Suppressor macrophage (primary cell): Measurements from ENCODE around the gene HSPB7.
"Not testable (repeated sequence)": the region's sequence is repeated elsewhere in the genome, so short reads cannot be mapped to it uniquely, and the experiment has no call there.

Experiments used
- DNase-seq, 4 experiments: peaks; one replicate each; pipeline ENCODE4 v3.0.0-alpha.2; 2020 to 2022

The HSPB7 gene

DNA sequence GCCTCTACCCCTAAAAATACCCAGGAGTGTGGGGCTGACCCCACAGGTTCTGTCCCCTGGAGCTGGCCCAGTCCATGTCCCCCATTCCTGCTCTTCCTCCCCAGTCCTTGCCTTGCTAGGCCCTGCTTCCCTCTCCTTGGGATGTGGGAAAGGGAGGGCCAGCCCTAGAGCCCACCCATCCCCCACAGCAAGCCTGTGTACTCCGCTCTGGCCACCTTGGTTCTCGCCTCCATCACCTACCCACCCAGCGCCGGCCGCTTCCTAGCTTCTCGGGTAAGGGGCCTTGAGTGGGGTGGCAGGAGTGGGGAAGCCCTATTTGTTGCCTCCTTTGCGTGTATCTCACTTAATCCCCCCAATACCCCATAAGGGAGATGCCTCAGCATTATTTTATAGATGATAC is 32.5 kb upstream of the HSPB7 start:
- DNase-seq: no peak

DNA sequence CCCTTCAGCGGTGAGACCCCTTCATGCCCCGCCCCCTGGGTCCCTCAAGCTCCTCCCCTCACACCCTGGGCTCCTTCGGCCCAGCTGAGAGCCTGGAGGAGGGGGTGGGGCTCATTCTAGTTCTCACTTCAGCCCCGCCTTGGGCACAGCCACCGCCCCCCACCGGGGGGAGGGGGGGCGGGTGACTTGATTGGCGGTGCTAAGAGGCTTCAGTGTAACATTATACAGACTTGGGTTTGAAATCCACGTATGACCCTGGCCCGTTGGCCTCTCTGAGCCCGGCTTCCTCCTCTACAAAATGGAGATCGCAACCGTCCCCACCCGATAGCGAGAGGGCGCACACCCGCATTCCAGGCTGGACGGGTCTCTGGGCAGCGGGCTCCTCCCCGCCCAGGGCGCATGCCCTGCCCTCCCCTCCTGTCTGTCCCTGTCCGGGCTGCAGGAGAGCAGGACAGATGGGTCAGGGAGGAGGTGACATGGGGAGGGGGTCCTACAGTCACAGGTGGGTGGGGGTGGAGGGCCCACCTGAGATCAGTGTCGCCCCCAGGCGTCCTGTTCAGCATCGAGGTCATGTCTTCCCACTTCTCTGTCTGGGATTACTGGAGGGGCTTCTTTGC is 30.8 kb upstream of the HSPB7 start:
- peak in 2 of 4 experiments; percentile 14 to 34 for DNase-seq

DNA sequence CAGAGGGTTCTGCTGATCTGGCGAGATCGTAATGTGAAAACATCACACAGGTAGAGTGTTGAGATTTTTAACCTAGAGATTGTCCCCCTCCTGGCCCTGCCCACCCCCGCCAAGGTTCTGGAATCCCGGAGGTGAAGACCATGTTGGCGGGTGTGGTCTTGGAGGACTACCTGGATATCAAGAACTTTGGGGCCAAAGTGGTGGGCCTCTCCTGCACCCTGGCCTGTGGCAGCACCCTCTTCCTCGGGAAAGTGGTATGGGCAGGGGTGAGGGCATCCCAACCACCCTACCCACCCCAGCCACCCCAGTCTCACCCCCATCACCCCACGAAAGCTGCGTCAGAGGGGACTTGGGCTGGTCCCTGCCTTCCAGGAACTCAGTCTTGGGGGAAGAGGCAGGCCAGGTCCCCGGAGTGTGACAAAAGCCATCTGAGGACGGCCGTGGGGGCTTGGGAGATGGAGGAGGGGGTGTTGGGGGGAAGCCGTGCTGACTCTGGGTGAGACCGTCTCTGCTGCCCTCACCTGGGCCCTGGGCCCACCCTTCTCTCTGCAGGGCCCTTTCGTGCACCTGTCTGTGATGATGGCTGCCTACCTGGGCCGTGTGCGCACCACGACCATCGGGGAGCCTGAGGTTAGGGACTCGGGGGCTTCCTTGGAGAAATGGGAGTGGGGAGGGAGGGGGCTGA is 30.1 kb upstream of the HSPB7 start:
- no peak for DNase-seq

DNA sequence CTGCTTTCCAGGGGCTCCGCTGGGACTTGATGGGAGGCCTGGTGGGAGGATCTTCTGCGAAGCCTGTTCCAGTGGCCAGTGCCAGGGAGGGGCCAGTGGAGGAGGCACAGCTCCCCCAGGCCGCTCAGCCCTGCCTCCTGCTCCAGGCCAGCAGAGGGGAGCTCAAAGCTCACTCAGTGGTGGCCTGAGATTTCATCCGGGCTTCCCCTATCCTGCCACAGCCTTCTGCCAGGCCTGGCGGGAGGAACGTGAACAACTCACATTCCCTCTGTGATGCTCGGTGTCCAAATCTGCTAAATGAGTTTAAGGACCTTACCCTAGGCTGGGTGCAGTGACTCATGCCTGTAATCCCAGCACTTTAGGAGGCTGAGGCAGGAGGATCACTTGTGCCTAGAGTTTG is 29.0 kb upstream of the HSPB7 start:
- DNase-seq: no peak

DNA sequence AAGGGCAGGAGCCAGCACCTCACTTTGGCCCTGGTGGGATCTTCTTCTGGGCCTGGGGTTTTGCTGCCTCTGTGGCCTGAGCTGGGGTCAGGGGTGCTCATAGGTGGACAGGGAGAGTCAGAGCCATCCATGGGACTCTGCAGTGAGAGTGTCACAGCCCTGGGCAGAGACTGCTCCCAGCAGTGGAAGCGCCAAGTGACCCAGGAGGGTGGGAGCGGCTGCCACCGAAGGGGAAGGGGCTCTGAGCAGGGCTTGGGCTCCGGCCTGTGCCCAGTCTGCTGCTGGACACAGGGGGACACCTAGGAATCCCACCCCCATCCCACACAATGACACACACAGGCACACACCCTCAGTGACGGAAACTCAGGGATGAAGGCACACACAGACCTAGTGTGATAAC is 26.1 kb upstream of the HSPB7 start:
- no peak for DNase-seq

DNA sequence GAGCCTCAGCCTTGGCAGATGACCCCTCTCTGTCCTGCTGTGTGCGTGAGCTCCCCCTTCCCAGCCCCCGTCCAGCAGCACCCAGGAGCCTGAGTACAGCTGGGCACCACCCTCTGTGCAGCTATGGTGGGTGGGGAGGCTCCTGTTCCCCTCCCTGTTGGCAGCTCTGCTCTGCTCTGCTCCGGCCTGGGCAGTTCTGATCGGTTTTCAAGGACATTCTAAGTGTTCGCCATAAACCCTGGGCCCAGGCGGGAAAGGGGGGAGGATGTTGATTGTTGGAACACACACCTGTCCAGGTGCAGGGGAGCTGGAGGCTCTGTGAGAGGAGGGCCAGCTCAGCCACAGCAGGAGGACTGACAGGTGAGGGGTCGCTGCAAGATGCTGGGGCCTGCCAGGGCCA is 25.7 kb upstream of the HSPB7 start, which contains the start of gene CLCNKB:
CLCNKB (plus strand) TSS at position 262 of the 400 bp plus-strand sequence. CDS start 711 bp downstream, outside the sequence.
- DNase-seq: no peak

DNA sequence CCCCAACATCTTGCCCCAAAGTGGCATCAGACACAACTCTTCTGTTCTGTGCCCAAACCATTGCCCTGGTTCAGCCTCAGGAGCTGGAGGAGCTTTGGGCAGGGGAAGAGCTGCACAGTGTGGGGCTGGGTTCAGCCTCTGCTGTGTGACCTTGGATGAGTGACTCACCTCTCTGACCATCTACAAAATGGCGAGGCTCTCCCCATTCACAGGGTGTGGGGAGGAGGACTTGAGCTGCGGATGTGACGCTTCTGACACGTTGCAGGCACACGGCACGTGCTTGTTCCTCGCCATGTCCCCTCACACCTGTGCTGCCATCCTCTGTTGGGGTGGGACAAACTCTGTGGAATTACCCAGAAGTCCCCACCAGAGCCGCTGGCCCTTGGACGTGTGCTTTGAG is 24.8 kb upstream of the HSPB7 start:
- not testable (repeated sequence) for DNase-seq

DNA sequence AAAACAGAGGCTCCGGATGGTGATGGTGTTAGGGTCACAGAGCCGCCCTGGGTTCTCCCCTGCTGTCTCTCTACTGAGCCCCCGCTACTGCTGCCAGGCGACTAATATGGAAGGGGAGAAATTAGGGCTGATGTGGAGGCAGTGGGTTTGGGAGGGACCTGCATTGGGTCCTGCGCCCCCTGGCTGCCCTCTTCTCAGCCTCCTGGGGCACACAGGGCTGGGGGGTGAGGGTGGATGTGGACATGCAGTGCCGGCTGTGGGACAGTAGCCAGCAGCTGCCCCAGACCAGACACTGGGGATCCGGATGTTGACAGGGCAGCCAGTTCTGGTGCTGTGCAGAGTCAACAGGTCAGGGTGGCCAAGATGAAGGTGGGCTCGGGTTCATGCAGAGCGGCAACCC is 24.3 kb upstream of the HSPB7 start:
- no peak for DNase-seq

DNA sequence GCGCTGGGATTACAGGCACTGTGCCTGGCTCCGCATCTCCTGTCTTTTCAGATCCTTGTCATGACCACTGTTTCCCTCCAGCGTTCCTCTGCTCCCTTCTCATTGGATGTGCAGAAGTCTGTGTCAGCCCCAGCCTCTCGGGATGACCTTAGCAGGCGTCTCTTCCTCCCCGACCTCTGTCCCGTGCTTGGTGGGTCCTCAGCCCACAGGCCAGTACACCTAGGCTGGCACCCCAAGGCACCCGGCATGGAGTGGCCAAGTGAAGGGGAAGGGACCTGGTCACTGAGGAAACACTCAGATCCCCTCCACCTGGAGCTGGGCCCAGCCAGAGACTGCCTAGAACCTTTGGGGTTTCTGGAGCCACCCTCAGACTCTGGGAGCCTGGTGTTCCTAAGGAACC is 23.4 kb upstream of the HSPB7 start:
- DNase-seq: no peak

DNA sequence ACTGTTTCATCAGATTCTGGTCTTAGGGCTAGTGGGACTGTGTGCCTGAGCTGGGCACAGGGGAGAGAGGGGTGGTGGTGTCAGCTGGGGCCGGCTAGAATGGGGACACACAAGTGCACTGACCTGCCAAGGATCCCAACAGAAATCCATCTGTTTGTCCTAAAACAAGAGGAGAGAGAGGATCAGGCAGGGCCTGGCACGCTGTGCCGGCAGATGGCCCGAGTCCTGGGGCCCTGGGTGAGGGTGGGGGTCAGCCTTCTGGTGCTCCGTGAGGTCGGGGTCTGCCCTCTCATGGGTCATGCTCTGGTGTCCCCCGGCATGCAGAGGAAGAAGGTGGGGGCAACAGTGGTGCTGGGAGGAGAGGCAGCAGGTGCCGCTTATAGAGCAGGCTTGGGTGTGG is 22.0 kb upstream of the HSPB7 start:
- DNase-seq: not testable (repeated sequence)

DNA sequence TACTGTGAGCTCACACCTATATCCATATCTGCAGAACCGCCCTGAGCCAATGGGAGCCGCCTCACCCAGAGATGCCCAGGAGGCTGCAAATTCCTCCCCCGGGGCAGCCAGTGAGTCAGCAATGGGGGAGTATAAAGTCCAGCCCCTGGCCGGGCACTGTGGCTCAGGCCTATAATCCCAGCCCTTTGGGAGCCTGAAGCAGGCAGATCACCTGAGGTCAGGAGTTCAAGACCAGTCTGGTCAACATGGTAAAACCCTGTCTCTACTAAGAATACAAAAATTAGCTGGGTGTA is 20.7 kb upstream of the HSPB7 start:
- no peak for DNase-seq

DNA sequence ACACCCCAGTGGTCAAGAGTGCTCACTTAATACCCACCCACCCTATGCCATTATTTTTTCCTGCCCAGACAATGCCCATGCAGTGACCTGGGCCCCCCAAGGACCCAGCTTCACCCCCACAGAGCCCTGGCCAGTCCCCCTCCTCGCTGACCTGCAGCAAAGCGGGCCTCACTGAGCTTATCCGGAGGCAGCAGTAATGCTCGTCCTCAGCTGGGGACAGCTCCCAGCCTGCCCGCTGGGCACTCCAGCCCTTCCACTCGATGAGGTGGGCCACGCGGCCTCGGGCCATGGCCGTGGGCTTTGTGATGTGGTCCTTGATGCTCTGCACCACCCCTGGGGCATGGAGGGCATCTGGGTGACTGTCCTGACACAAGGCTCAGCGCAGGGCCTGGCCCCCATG is 18.6 kb upstream of the HSPB7 start:
- not testable (repeated sequence) for DNase-seq

DNA sequence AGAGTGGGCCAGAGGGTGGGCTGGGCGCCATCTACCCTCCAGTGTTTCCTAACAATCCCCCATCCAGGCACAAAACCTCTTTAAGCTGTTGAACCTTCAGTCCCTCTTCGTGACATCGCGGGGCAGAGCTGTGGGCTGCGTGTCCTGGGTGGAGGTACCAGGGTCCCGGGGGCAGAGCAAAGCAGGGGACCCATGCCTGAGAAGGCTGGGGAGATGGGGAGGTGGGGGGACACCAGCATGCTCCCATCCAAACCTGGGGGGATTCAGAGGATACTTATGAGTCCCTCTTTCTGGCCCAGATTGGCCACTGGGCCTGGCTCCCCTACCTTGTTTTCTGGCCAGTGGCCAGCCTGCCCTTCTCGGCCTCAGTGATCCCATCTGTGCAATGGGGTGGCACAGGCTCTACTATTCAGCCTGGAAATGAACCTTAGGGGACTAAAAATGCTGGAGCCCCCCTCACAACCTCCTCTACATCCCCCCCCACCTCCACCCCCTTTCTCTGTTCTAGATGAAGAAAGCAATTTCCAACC is 15.3 kb upstream of the HSPB7 start:
- not testable (repeated sequence) for DNase-seq

DNA sequence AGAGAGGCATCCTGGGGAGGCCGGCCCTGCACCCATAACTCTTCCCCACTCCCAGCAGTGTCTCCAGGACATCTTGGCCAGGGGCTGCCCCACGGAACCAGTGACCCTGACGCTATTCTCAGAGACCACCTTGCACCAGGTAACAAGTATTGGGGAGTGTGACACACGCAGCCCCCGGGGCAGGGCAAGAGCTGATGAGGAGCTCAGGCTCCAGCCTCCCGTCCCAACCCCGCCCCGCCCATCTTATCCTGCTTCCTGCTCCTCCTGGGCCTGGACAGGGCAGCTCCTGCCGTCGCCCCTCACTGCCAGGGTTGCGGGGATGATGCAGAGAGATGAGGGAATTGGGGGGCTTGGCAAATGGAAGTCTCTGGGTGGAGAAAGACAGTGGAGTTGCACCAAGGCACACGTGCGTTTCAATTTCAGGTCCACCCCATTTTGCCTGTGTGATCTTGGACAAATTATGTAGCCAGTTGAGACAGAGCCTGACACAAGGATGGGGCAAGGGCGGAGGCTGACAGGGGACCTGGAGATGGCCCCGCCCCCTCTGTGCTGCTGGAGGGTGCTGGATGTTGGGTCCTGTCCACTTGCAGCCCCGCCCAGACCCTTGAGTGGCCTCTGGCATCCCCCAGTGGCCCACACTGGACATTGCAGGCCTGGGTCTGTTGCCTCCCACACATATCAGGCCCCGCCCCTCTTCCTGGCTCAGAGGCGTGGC is 14.7 kb upstream of the HSPB7 start:
- peak; percentile 83 to 90 (median 87) for DNase-seq

DNA sequence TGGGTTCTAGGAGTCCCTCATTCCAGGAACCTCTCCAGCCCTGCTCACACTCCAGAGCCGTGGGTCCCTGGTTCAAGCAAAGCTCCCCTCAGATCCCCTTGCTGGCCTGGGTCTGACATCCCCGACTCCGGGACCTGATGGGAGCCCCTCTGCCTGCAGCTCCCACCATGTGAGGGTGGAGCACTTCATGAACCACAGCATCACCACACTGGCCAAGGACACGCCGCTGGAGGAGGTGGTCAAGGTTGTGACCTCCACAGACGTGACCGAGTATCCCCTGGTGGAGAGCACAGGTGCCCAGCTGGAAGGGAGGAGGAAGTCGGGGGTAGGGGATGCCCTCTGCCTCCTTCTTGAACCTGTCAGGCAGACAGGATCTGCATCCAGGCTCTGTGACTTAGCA is 13.7 kb upstream of the HSPB7 start:
- DNase-seq: no peak

DNA sequence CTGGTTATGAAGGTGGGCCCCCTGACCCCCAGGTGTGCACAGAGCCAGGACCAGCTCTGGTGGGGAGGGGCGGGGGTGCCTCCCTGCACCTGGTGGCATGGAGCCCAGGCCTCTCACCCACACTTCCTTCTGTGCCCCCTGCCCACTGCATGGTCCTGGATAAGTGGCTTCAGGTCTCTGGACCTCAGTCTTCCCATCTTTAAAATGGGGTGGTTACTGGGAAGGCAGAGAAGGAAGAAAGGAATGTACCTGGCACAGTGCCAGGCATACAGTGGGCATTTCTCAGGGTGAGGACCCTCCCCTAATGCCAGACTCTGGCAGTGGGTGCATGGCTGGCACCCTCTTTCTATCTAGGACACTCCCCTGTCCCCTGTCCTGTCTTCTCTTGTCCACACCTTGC is 11.4 kb upstream of the HSPB7 start:
- DNase-seq: no peak

DNA sequence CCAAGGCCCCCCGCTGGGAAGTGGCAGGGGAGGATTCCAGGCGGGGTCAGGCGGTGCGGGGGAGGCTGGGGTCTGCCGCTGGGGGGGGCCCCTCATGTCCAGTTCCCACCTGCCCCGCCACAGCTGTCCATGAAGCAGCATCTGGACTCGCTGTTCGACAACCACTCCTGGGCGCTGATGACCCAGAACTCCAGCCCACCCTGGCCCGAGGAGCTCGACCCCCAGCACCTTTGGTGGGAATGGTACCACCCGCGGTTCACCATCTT is 11.1 kb upstream of the HSPB7 start:
- DNase-seq: not testable (repeated sequence)

DNA sequence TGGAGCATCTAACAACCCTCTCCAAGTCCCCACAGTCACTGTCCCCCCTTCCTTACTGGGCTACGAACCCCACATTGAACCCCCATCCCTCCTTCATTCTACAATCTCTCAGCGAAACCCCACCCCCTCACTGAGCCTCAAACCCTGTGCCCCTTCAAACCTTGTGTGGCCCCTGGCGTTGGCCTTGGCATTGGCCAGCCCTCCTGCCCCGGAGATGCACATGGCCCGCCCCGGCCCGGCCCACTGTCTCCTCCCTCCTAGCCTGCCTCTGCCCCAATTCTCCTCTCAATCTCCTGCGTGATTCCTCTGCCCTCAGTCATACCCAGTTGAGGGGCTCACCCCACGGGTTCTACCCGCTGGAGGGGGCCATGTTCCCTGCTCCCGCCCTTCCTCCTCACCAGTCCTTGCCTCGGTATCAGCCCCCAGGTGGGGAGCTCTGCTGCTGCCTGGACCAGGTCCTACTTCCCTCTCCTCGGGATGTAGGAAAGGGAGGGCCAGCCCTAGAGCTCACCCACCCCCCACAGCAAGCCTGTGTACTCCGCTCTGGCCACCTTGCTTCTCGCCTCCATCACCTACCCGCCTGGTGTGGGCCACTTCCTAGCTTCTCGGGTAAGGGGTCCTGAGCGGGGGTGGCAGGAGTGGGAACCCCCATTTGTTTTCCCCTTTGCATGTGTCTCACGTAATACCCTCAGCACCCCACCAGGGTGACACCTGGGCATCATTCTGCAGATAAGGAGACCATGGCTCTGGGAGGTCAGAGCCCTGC is 10.6 kb upstream of the HSPB7 start:
- no peak for DNase-seq

DNA sequence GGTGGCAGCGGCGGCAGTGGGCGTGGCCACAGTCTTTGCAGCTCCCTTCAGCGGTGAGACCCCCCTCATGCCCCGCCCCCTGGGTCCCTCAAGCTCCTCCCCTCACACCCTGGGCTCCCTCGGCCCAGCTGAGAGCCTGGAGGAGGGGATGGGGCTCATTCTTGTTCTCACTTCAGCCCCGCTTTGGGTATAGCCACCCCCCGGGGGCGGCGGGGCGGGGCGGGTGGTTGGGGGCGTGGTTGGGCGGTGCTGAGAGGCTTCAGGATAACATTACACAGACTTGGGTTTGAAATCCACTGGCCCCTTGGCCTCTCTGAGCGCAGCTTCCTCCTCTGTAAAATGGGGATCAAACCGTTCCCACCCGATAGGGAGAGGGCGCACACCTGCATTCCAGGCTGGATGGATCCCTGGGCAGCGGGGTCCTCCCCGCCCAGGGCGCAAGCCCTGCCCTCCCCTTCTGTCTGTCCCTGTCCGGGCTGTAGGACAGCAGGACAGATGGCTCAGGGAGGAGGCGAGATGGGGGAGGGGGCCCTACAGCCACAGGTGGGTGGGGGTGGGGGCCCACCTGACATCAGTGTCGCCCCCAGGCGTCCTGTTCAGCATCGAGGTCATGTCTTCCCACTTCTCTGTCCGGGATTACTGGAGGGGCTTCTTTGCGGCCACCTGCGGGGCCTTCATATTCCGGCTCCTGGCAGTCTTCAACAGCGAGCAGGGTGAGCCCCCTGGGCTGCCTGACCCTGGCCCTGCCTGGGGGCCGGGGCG is 9.1 kb upstream of the HSPB7 start:
- peak in 1 of 4 experiments; percentile 26 for DNase-seq

DNA sequence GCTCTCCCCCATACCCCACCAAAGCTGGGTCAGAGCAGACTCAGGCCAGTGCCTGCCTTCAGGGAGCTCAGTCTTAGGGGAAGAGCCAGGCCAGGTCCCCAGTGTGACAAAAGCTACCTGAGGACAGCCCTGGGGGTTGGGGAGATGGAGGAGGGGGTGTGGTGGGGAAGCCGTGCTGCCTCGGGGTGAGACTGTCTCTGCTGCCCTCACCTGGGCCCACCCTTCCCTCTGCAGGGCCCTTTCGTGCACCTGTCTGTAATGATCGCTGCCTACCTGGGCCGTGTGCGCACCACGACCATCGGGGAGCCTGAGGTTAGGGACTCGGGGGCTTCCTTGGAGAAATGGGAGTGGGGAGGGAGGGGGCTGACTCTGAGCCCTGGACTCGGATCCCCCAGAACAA is 8.5 kb upstream of the HSPB7 start:
- DNase-seq: not testable (repeated sequence)

DNA sequence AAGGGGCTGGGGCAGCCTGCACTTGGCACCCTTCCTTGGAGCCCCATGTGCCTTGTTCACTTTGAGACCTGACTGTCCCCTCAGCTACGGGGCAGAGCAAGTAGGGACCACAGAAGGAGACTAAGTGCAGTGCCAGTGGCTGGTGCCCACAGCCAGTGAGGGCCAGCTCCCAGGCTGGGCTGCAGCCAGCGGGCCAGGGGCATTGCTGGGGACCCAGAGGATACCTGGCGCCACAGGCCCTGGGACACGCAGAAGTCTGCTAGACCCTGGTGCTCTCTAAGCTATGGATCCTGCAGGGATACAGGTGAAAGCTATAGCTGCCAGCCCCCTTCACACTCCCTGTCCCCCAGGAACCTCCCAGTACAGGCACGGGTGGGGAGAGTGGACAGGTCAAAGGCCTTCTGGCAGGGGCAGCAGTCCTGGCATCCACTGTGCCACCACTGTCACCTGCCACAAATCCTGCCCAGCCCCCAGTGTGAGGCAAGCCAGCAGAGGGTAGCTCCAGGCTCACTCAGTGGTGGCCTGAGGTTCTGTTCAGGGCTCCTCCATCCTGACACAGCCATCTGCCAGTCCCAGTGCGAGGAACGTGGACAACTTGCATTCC is 5.3 kb upstream of the HSPB7 start:
- no peak for DNase-seq

DNA sequence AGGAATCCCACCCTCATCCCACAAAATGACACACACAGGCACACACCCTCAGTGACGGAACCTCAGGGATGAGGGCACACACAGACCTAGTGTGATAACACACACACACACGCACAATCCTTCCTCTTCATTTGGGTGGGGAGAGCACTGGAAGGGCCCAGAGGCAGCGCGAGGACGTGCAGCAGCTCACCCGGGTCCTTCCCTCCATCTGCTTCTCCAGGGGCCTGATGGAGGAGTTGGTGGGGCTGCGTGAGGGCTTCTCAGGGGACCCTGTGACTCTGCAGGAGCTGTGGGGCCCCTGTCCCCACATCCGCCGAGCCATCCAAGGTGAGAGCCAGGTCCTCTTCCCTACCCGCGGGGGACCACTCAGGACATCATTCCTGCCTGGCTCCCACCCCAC is 4.5 kb upstream of the HSPB7 start:
- no peak for DNase-seq
